Mesenchymal stem cell (in vitro differentiated cells and primary cell): ENCODE data around the gene BAAT. TPM values are rescaled to one million over a fixed set of nuclear protein-coding genes. Genes with fewer than 3 reads are reported as not detected.
A peak's percentile ranks its signal among the peaks of the same experiment; 100 is the strongest.

ENCODE experiments used
- DNase-seq: peaks from one replicate; pipeline ENCODE4 v3.0.0-alpha.2; 2013
- H2AFZ ChIP-seq: one replicate; pipeline ENCODE4 v1.6.1; 2013; ENCODE audit warnings: low read depth, mild to moderate bottlenecking, control low read depth, inconsistent platforms, low read length, moderate library complexity
- H2AK5ac ChIP-seq: 2 replicates; pipeline ENCODE4 v1.6.1; 2013; ENCODE audit warnings: low read length, moderate library complexity, mild to moderate bottlenecking, inconsistent platforms; ENCODE audit not compliant: severe bottlenecking
- H2BK120ac ChIP-seq: one replicate; pipeline ENCODE4 v1.6.1; 2013; ENCODE audit warnings: low read depth, mild to moderate bottlenecking, inconsistent platforms, low read length, moderate library complexity
- H2BK12ac ChIP-seq, 2 experiments: one replicate each; pipeline ENCODE4 v1.6.1; 2013; ENCODE audit warnings: inconsistent platforms in 2 of 2, low read length in 2 of 2, mild to moderate bottlenecking in 2 of 2, moderate library complexity in 2 of 2, control low read depth in 1 of 2
- H2BK15ac ChIP-seq: one replicate; pipeline ENCODE4 v1.6.1; 2013; ENCODE audit warnings: mild to moderate bottlenecking, low read depth, inconsistent platforms; ENCODE audit not compliant: poor library complexity, severe bottlenecking
- H2BK5ac ChIP-seq: 2 replicates; pipeline ENCODE4 v1.6.1; 2013; ENCODE audit warnings: low read depth, mild to moderate bottlenecking, low read length, control low read depth, inconsistent platforms; ENCODE audit not compliant: poor library complexity, severe bottlenecking
- H3K14ac ChIP-seq, 2 experiments: one replicate each; pipeline ENCODE4 v1.6.1; 2013; ENCODE audit warnings: inconsistent platforms in 2 of 2, low read length in 2 of 2, control low read depth in 1 of 2, mild to moderate bottlenecking in 1 of 2, moderate library complexity in 1 of 2
- H3K18ac ChIP-seq, 2 experiments: one replicate each; pipeline ENCODE4 v1.6.1; 2013; ENCODE audit warnings: inconsistent platforms in 2 of 2, low read length in 2 of 2, control low read depth in 1 of 2, low read depth in 1 of 2, mild to moderate bottlenecking in 1 of 2
- H3K23ac ChIP-seq, 2 experiments: one replicate each; pipeline ENCODE4 v1.6.1; 2013; ENCODE audit warnings: inconsistent platforms in 2 of 2, low read length in 2 of 2, mild to moderate bottlenecking in 2 of 2, moderate library complexity in 2 of 2, control low read depth in 1 of 2
- H3K27ac ChIP-seq: 2 replicates; pipeline ENCODE4 v1.5.1; 2013; ENCODE audit warnings: mild to moderate bottlenecking, moderate library complexity, low read length, control low read depth, inconsistent platforms; ENCODE audit not compliant: poor library complexity, severe bottlenecking
- H3K27me3 ChIP-seq, 2 experiments: 2 replicates each; pipeline versions ENCODE4 v1.6.1 to v1.7.0; 2013; ENCODE audit warnings: low read length in 2 of 2, mild to moderate bottlenecking in 2 of 2, moderate library complexity in 2 of 2, control low read depth in 1 of 2, inconsistent platforms in 1 of 2; ENCODE audit not compliant: control insufficient read depth in 1 of 2, insufficient read depth in 1 of 2
- H3K36me3 ChIP-seq, 2 experiments: 2 replicates each; pipeline versions ENCODE4 v1.6.1 to v1.7.0; 2013; ENCODE audit warnings: low read length in 2 of 2, control low read depth in 1 of 2, inconsistent platforms in 1 of 2, low read depth in 1 of 2, mild to moderate bottlenecking in 1 of 2; ENCODE audit not compliant: insufficient read depth in 2 of 2, control insufficient read depth in 1 of 2
- H3K4ac ChIP-seq, 2 experiments: one replicate each; pipeline ENCODE4 v1.6.1; 2013; ENCODE audit warnings: inconsistent platforms in 2 of 2, low read length in 2 of 2, mild to moderate bottlenecking in 2 of 2, moderate library complexity in 2 of 2, control low read depth in 1 of 2, low read depth in 1 of 2
- H3K4me1 ChIP-seq: 2 replicates; pipeline ENCODE4 v1.6.1; 2013; ENCODE audit warnings: low read depth, low read length, control low read depth; ENCODE audit not compliant: control insufficient read depth, insufficient read depth
- H3K4me2 ChIP-seq: 2 replicates; pipeline ENCODE4 v1.6.1; 2013; ENCODE audit warnings: low read length, mild to moderate bottlenecking, inconsistent platforms; ENCODE audit not compliant: poor library complexity, severe bottlenecking
- H3K4me3 ChIP-seq, 2 experiments: 2 replicates each; pipeline versions ENCODE4 v1.5.1 to v1.7.0; 2013; ENCODE audit warnings: low read length in 2 of 2, mild to moderate bottlenecking in 2 of 2, control low read depth in 1 of 2, low read depth in 1 of 2; ENCODE audit not compliant: insufficient read depth in 1 of 2
- H3K79me1 ChIP-seq: replicated peaks from 2 replicates; pipeline ENCODE4 v1.6.1; 2013; ENCODE audit warnings: mild to moderate bottlenecking, control low read depth, low read length, inconsistent platforms; ENCODE audit not compliant: poor library complexity, severe bottlenecking
- H3K9ac ChIP-seq: 2 replicates; pipeline ENCODE4 v1.7.0; 2013; ENCODE audit warnings: mild to moderate bottlenecking, low read length, moderate library complexity
- H3K9me3 ChIP-seq: 2 replicates; pipeline ENCODE4 v1.7.0; 2013; ENCODE audit warnings: mild to moderate bottlenecking, low read length; ENCODE audit not compliant: control insufficient read depth
- H4K8ac ChIP-seq: one replicate; pipeline ENCODE4 v1.6.1; 2013; ENCODE audit warnings: inconsistent platforms, mild to moderate bottlenecking, low read length, moderate library complexity
- H4K91ac ChIP-seq: one replicate; pipeline ENCODE4 v1.6.1; 2013; ENCODE audit warnings: mild to moderate bottlenecking, low read length, inconsistent platforms
- WGBS: methylation state at CpG from one replicate; pipeline ENCODE4 v1.1.7; 2013; ENCODE audit warnings: mixed read lengths; 5-methylcytosine and 5-hydroxymethylcytosine counted together
- small RNA-seq: library from polyadenylated mRNA; stranded (forward); fragments of <200 nt; extraction: miRNeasy Mini kit (QIAGEN cat#:217004); gene quantifications from one replicate; pipeline ENCODE3, GENCODE V24; 2013; ENCODE audit warnings: low read depth

BAAT gene

GRCh38 chr9:101312661-101313060, 72.1 kb downstream of the BAAT start:
- Histone ChIP-seq H3K14ac (no peak overlapping the region), H2BK5ac (no peak overlapping the region), H3K18ac (no peak overlapping the region), H3K27me3 (peaks cover 10 to 11% of the 10 kb centered on the region in 2 experiments), H3K4ac (no peak overlapping the region), H3K23ac (no peak overlapping the region), H3K79me1 (no peaks in the 10 kb centered on the region), H3K36me3 (no peaks in the 10 kb centered on the region), H3K9ac (no peak overlapping the region), H2AFZ (no peak overlapping the region), H2BK120ac (no peak overlapping the region), H4K8ac (no peak overlapping the region), H3K4me3 (no peak overlapping the region), H3K27ac (no peak overlapping the region), H4K91ac (no peak overlapping the region), H2BK15ac (no peak overlapping the region), H3K9me3 (no peaks in the 10 kb centered on the region), H2BK12ac (no peak overlapping the region), H3K4me1 (no peaks in the 10 kb centered on the region), H2AK5ac (no peak overlapping the region), H3K4me2 (no peak overlapping the region)
- no peak for DNase-seq
- 91% methylated on average over 8 of the region's 8 CpGs for WGBS

GRCh38 chr9:101311758-101312420, 72.9 kb downstream of the BAAT start:
- no peaks in the 10 kb centered on the region for H3K79me1 ChIP-seq

GRCh38 chr9:101311191-101311590, 73.6 kb downstream of the BAAT start:
- Histone ChIP-seq H3K4ac (no peak overlapping the region), H3K18ac (no peak overlapping the region), H3K4me2 (no peak overlapping the region), H2BK5ac (no peak overlapping the region), H2AFZ (no peak overlapping the region), H2BK15ac (no peak overlapping the region), H3K27me3 (peaks cover 17 to 19% of the 10 kb centered on the region in 2 experiments), H3K36me3 (no peaks in the 10 kb centered on the region), H3K4me1 (no peaks in the 10 kb centered on the region), H2AK5ac (no peak overlapping the region), H3K9me3 (no peaks in the 10 kb centered on the region), H4K91ac (no peak overlapping the region), H2BK120ac (no peak overlapping the region), H3K4me3 (no peak overlapping the region), H3K14ac (no peak overlapping the region), H3K79me1 (no peaks in the 10 kb centered on the region), H3K27ac (no peak overlapping the region), H2BK12ac (no peak overlapping the region), H3K23ac (no peak overlapping the region), H4K8ac (no peak overlapping the region), H3K9ac (no peak overlapping the region)
- DNase-seq: no peak
- WGBS: 0% methylated on average over 2 of the region's 2 CpGs

More at GRCh38 chr9:101311758-101312420, 72.9 kb downstream of the BAAT start:
- Histone ChIP-seq H3K4me2 (no peak overlapping the region), H3K9ac (no peak overlapping the region), H2BK15ac (no peak overlapping the region), H4K8ac (no peak overlapping the region), H3K27me3 (peaks cover 14 to 17% of the 10 kb centered on the region in 2 experiments), H4K91ac (no peak overlapping the region), H3K4ac (no peak overlapping the region), H3K4me3 (no peak overlapping the region), H3K27ac (no peak overlapping the region), H2BK120ac (no peak overlapping the region), H2AFZ (no peak overlapping the region), H2BK12ac (no peak overlapping the region), H2AK5ac (no peak overlapping the region), H3K36me3 (no peaks in the 10 kb centered on the region), H3K18ac (no peak overlapping the region), H3K9me3 (no peaks in the 10 kb centered on the region), H3K14ac (no peak overlapping the region), H2BK5ac (no peak overlapping the region), H3K23ac (no peak overlapping the region), H3K4me1 (no peaks in the 10 kb centered on the region)
- WGBS: 23% methylated on average over 4 of the region's 4 CpGs
- peak; percentile 76 for DNase-seq

Small RNA genes within 50 kb of the gene (small RNA-seq; reads per million reads assigned to genes)
- gene RF00322: not detected
